NCI-H748 treated with DMSO at 0.1 percent for 48 hours (cell line): ENCODE data around the gene KCTD16.
A peak's percentile ranks its signal among the peaks of the same experiment; 100 is the strongest.

Experiments
- DNase-seq: peaks from one replicate; lab custom pipeline; 2025; lab: John Stamatoyannopoulos, UW

Gene KCTD16

GRCh38 chr5:144335561-144335960, 164.9 kb downstream of the KCTD16 start:
- DNase-seq = peak; percentile 99

GRCh38 chr5:144336191-144336961, 165.7 kb downstream of the KCTD16 start:
- no peak for DNase-seq

GRCh38 chr5:144352330-144352729, 181.7 kb downstream of the KCTD16 start:
- peak; percentile 24 for DNase-seq

- DNase-seq = no peak
These were observed 182.2 kb downstream of the KCTD16 start for GRCh38 chr5:144352732-144353317.

GRCh38 chr5:144356489-144356888, 185.8 kb downstream of the KCTD16 start:
- peak; percentile 67 for DNase-seq

- DNase-seq = no peak
These were observed 190.7 kb downstream of the KCTD16 start for GRCh38 chr5:144361406-144361805.

- no peak for DNase-seq
These were observed 195.2 kb downstream of the KCTD16 start for GRCh38 chr5:144365885-144366284.

GRCh38 chr5:144367991-144368390, 197.3 kb downstream of the KCTD16 start:
- DNase-seq = no peak

- DNase-seq = no peak
These were observed 197.9 kb downstream of the KCTD16 start for GRCh38 chr5:144368556-144368955.

- DNase-seq = no peak
These were observed 198.3 kb downstream of the KCTD16 start for GRCh38 chr5:144369006-144369405.

- no peak for DNase-seq
These were observed 199.6 kb downstream of the KCTD16 start for GRCh38 chr5:144370273-144370672.

GRCh38 chr5:144374637-144375036, 204.0 kb downstream of the KCTD16 start:
- DNase-seq = no peak

- DNase-seq = no peak
These were observed 206.5 kb downstream of the KCTD16 start for GRCh38 chr5:144377207-144377606.

- no peak for DNase-seq
These were observed 208.0 kb downstream of the KCTD16 start for GRCh38 chr5:144378681-144379080.

GRCh38 chr5:144385597-144385996, 214.9 kb downstream of the KCTD16 start:
- no peak for DNase-seq

- no peak for DNase-seq
These were observed 215.6 kb downstream of the KCTD16 start for GRCh38 chr5:144386315-144386714.

- DNase-seq = peak; percentile 8
These were observed 219.5 kb downstream of the KCTD16 start for GRCh38 chr5:144390133-144390532.

GRCh38 chr5:144391044-144391443, 220.4 kb downstream of the KCTD16 start:
- DNase-seq = no peak

GRCh38 chr5:144393641-144394435, 223.2 kb downstream of the KCTD16 start:
- no peak for DNase-seq

GRCh38 chr5:144395704-144396103, 225.0 kb downstream of the KCTD16 start:
- DNase-seq = no peak

GRCh38 chr5:144403058-144403457, 232.4 kb downstream of the KCTD16 start:
- DNase-seq = no peak

- no peak for DNase-seq
These were observed 233.2 kb downstream of the KCTD16 start for GRCh38 chr5:144403817-144404420.
